ENCODE data around the gene RANBP17. TPM values are rescaled to one million over a fixed set of nuclear protein-coding genes. Genes with fewer than 3 reads are reported as not detected.
"Not testable (repeated sequence)": the region's sequence is repeated elsewhere in the genome, so short reads cannot be mapped to it uniquely, and the experiment has no call there.

The RANBP17 gene
- total RNA-seq, result 0.56 TPM

GRCh38 chr5:170861917-170862766 is at the start of gene RANBP17:
RANBP17 (plus strand) TSS chr5:170862018.
- ATAC-seq, result peak; percentile 37

GRCh38 chr5:170813231-170813630 is 48.6 kb upstream of the RANBP17 start:
- ATAC-seq, result no peak

GRCh38 chr5:170817195-170817594 is 44.6 kb upstream of the RANBP17 start:
- ATAC-seq, result no peak

GRCh38 chr5:170818232-170818631 is 43.6 kb upstream of the RANBP17 start:
- no peak for ATAC-seq

- no peak for ATAC-seq
Measured at GRCh38 chr5:170819824-170820223, 42.0 kb upstream of the RANBP17 start.

GRCh38 chr5:170821257-170821800 is 40.5 kb upstream of the RANBP17 start:
- ATAC-seq, result no peak

- ATAC-seq, result no peak
Measured at GRCh38 chr5:170826117-170826516, 35.7 kb upstream of the RANBP17 start.

GRCh38 chr5:170832241-170832640 is 29.6 kb upstream of the RANBP17 start:
- ATAC-seq, result no peak

GRCh38 chr5:170833981-170834380 is 27.8 kb upstream of the RANBP17 start:
- ATAC-seq, result not testable (repeated sequence)

GRCh38 chr5:170836226-170836625 is 25.6 kb upstream of the RANBP17 start:
- ATAC-seq, result no peak

GRCh38 chr5:170843870-170844269 is 17.9 kb upstream of the RANBP17 start:
- ATAC-seq, result no peak

GRCh38 chr5:170844651-170845050 is 17.2 kb upstream of the RANBP17 start:
- no peak for ATAC-seq

- ATAC-seq, result no peak
Measured at GRCh38 chr5:170846416-170846815, 15.4 kb upstream of the RANBP17 start.

- no peak for ATAC-seq
Measured at GRCh38 chr5:170846846-170847245, 15.0 kb upstream of the RANBP17 start.

GRCh38 chr5:170848033-170848432 is 13.8 kb upstream of the RANBP17 start:
- ATAC-seq, result no peak

- ATAC-seq, result no peak
Measured at GRCh38 chr5:170849374-170849773, 12.4 kb upstream of the RANBP17 start.

- ATAC-seq, result no peak
Measured at GRCh38 chr5:170854566-170854965, 7.3 kb upstream of the RANBP17 start.

GRCh38 chr5:170857066-170857465 is 4.8 kb upstream of the RANBP17 start:
- no peak for ATAC-seq

GRCh38 chr5:170860415-170860814 is 1.4 kb upstream of the RANBP17 start:
- no peak for ATAC-seq

- ATAC-seq, result no peak
Measured at GRCh38 chr5:170860818-170861666, 776 bp upstream of the RANBP17 start.

GRCh38 chr5:170861667-170861916 is 226 bp upstream of the RANBP17 start:
- no peak for ATAC-seq

- no peak for ATAC-seq
Measured at GRCh38 chr5:170863646-170864045, 1.8 kb downstream of the RANBP17 start.

- ATAC-seq, result no peak
Measured at GRCh38 chr5:170865622-170866021, 3.8 kb downstream of the RANBP17 start.

- no peak for ATAC-seq
Measured at GRCh38 chr5:170867825-170868224, 6.0 kb downstream of the RANBP17 start.

Measured in esophagus mucosa (tissue), 1 donor.